Activated CD4-positive, alpha-beta T cell treated with anti-CD3 and anti-CD28 coated beads, Interleukin-2, amount 50 U/mL, for 4 hours (primary cell): ENCODE results near the gene HELLS.
"Not testable (repeated sequence)": the region's sequence is repeated elsewhere in the genome, so short reads cannot be mapped to it uniquely, and the experiment has no call there.

Experiments
- DNase-seq, 2 experiments: peaks; one replicate each; pipeline ENCODE4 v3.0.0-alpha.2; 2020

HELLS gene

GRCh38 chr10:94614558-94614957, 69.0 kb downstream of the HELLS start:
- DNase-seq: no peak

GRCh38 chr10:94617389-94617944, 71.9 kb downstream of the HELLS start:
- no peak for DNase-seq

GRCh38 chr10:94622666-94623205, 77.1 kb downstream of the HELLS start:
- DNase-seq: no peak

- no peak for DNase-seq
Measured at GRCh38 chr10:94623572-94623971, 78.0 kb downstream of the HELLS start.

GRCh38 chr10:94626476-94626875, 80.9 kb downstream of the HELLS start:
- DNase-seq: no peak

- no peak for DNase-seq
Measured at GRCh38 chr10:94627511-94627910, 81.9 kb downstream of the HELLS start.

GRCh38 chr10:94630017-94630688, 84.6 kb downstream of the HELLS start:
- DNase-seq: no peak

GRCh38 chr10:94631077-94631875, 85.7 kb downstream of the HELLS start:
- DNase-seq: no peak

- no peak for DNase-seq
Measured at GRCh38 chr10:94632954-94633353, 87.4 kb downstream of the HELLS start.

- not testable (repeated sequence) for DNase-seq
Measured at GRCh38 chr10:94638097-94638496, 92.5 kb downstream of the HELLS start.

- no peak for DNase-seq
Measured at GRCh38 chr10:94639902-94640301, 94.3 kb downstream of the HELLS start.

GRCh38 chr10:94640562-94640961, 95.0 kb downstream of the HELLS start:
- no peak for DNase-seq

- no peak for DNase-seq
Measured at GRCh38 chr10:94641480-94641879, 95.9 kb downstream of the HELLS start.

GRCh38 chr10:94644352-94644751, 98.8 kb downstream of the HELLS start:
- DNase-seq: no peak

- no peak for DNase-seq
Measured at GRCh38 chr10:94645285-94645684, 99.7 kb downstream of the HELLS start.
